HG03520 (cell line): ENCODE measurements around the gene CFI.
A peak's percentile ranks its signal among the peaks of the same experiment; 100 is the strongest.

ENCODE experiments used
- ATAC-seq: cut with Tn5 transposase; IDR thresholded peaks from one replicate; pipeline ENCODE4 v1.9.1; 2021; ENCODE audit warnings: mild to moderate bottlenecking, moderate library complexity; ENCODE audit not compliant: unreplicated experiment

CFI gene

DNA sequence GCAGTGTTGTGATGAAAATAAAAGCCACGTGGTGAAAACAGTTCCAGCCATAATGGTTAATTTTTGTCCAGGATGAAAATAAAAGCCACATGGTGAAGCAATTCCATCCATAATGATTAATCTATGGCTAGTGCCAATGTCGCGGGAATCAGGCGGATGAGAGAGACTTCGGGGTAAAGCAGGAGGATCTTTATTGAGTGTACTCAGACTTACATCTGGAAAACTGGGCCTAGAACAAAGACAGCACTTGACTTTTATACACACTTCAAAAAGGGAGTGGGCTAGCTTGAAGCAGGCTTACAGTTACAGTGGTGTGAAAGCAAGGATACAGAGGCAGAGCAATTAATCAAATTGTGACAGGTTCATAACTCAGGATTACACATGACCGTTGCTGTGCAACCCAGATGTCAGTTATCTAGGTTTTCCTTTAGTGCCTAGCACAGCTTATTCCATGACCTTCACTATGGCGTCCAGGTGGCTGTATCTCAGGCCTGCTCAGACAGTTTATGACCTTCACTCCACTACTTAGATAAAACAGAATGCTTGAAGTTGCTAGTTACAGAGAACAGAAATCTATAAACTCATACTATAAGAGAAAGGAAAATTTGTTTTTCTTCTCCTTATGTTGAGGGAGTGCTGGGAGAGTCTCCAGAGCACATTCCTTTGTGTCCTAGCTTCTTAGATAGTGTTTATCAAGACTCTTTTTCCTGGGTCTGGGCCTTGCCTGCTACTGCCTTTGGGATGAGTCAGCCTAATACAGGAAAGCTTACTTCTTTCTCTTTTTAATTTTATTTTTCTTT lies 66.0 kb downstream of the CFI start:
- no peak for ATAC-seq

DNA sequence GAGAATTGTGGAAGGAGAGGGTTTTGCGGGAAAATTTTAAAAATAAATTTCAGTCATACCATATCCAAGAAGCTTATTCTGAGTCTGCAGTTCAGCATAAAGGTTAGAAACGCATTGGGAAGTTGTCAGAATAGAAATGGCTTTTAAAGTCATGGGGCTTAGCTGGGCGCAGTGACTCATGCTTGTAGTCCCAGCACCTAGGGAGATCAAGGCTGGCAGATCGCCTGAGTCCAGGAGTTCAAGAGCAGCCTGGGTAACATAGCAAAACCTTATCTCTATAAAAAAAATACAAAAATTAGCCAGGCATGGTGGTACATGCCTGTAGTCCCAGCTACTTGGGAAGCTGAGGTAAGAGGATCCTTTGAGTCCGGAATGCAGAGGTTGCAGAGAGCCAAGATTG lies 68.1 kb downstream of the CFI start:
- no peak for ATAC-seq

DNA sequence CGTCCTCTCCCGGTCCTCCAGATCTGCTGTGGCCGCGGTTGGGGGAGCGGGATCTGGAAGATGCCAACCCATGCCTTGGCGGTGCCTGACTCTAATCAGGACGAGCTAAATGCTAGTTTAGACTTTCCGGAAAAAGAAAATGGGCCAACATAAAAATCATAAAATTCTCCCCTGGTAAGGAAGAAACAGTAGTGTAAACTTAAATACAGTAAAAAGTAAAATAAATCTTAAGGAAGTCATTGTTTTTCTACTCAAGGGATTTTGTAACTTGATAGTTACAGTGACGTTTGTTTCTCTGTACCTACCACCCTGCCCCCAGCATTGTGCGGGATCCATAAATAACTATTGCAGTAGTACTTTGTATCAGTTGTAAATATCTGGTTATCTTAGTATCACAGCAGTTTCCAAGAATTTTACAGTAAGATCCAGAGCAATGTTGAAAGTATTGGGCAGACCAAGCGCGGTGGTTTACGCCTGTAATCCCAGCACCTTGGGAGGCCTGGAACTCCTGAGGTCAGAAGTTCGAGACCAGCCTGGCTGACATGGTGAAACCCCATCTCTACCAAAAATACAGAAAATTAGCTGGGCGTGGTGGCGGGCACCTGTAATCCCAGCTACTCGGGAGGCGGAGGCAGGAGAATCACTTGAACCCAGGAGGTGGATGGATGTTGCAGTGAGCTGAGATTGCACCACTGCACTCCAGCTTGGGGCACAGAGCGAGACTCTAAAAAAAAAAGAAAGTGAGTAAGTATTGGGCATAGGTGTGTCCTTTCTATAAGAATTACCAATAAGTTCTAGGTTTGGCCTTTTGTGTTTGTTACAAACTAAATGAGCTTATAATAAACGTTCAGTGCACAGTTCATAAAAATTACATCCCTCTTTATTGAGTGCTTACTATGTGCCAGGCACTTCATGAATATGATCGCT lies 70.9 kb downstream of the CFI start:
- ATAC-seq = no peak

DNA sequence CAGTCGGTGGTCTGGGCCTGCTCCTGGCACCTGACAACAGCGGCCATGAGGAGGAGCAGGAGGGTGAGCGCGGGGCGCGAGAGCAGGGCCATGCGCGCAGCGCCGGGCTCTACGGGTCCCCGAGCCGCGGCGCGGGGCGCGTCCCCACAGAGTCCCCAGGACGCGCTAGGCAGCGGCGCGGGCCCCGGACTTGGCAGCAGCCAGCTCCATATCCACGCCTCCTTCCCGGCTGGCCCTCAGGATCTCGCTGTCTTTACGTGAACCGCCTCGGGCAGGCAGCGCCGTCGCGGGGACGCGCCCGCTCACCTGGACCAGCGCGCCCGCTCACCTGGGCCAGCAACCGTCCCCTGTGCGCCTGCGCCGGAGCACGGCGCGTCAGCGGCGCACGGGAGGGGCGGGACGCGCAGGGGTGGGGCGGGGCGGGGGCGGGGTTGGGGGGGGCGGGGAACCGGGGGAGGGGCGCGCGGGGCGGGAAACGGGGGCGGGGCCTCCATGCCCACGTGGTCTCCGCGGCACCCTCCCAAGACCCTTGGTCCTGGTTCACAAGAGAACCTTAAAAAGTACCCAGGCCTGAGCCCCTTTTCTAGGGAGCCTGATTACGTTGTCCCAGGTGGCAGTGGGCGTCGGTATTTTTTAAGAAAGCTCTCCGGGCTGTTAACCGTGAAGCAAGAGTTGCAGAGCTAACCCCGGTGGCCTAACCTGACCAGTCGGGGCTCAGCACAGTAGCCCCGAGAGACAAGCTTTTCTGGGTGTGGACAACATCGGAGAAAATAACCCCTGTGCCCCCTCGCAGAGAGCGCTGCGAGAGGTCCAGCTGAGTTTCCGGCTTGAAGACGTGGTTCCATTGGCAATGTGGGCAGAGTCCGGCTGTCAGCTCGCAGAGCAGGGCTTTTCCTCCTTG lies 71.8 kb downstream of the CFI start, which contains the start of gene PLA2G12A:
Gene PLA2G12A (minus strand): TSS at position 353 of the 901 bp plus-strand sequence. CDS start 261 bp downstream, at position 92.
- peak; percentile 75 for ATAC-seq

DNA sequence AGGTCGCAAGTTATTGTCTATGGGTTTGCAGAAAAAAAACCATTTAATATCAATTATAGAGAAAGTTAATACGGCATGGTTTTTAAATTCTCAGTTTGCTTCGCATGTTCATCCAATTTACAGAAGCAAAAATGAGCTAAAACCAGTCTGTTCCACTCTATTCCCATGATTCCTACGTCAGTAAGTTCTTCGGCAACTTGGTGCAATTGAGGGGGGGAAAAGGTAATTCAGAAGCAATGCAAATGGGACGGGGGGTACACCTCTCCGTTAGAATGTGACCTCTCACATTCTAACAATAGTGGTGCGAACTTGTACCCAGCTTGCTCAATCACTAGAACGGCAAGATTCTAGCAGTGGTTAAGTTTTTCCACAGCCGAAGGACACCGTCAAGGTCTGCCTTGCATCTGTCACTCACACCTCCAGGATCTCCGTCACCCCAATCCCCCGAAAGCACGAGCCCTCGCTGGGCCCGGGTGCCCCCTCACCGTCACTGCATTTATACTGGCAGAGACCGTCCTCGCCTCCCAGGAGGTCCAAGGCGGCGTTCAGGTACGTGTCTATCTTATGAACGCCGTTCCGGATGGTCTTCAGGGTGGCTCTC lies 72.6 kb downstream of the CFI start:
- no peak for ATAC-seq

DNA sequence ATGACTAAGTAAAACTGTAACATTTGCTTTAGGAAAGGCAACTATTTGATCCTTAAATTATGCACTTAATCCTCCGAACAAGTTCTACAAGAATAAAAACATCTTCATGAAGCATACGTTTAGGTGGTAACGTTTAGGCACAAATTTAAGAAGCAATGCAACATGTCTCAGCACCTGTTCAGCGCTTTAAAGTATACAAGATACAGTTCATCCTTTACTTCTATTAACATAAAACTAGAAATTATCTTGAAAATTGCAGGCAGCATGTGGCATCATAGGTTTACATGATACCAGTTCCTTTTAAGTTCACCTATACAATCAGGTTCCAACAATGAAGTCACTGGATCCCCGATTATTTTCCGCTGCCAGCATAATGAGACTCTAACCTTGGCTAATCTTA lies 73.4 kb downstream of the CFI start:
- no peak for ATAC-seq

DNA sequence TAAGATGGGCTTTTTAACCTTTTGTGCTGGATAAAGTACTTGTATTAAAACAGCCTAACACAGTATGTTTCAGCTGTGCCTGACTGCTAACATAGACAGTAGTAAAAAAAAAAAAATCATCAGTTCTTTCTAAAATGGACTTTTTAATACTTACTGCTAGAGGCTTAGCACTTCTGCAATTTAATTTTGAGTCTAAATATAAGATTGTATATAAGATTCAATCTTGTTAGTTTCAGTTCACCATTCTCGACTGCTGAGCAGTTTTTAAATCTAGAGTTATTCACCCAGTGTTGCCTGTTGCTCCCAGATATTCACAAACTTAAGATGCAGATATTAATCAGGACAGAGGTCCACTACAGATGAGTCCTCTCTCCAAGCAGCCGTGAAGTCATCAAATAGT lies 78.7 kb downstream of the CFI start:
- ATAC-seq = no peak

DNA sequence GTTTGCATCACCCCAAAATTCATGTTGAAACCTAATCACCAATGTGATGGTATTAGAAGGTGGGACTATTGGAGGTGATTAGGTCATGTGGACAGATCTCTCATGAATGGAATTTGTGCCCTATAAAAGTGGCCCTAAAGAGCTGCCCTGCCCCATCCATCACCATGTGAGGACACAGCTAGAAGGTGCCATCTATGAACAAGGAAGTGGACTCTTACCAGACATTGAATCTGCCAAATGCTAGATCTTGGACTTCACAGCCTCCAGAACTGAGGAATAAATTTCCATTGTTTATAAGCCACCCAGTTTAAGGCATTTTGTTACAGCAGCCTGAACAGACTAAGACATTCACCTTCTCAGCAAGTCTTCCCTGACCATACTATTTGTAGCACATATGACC lies 79.4 kb downstream of the CFI start:
- no peak for ATAC-seq

DNA sequence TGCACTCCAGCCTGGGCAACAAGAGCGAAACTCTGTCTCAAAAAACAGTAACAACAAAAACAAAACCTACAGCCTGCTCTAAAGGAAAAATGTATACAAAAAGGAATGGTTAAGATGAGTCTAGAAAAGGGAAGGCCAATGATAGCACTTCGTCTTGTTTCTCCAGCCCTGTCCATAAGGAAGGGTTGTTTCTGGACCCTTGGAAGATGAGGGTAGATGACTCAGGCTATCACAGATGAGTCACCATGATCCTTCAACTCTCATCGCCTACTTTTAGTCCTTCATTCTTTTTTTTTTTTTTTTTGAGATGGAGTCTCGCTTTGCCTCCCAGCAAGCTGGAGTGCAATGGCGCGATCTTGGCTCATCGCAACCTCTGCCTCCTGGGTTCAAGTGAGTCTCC lies 80.8 kb downstream of the CFI start:
- ATAC-seq = no peak

DNA sequence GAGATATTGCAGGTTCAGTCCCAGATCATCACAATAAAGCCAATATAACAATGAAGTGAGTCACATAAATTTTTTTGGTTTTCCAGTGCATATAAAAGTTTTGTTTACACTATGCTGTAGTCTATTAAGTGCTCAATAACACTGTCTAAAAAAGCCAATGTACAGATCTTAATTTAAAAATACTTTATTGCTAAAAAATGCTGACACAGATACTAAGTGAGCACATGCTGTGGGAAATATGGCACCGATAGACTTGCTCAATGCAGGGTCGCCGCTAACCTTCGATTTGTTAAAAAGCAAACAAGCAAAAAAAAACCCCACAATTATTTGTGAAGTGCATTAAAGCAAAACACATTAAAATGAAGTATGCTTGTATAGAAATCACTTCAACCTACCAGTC lies 82.2 kb downstream of the CFI start:
- ATAC-seq = no peak

DNA sequence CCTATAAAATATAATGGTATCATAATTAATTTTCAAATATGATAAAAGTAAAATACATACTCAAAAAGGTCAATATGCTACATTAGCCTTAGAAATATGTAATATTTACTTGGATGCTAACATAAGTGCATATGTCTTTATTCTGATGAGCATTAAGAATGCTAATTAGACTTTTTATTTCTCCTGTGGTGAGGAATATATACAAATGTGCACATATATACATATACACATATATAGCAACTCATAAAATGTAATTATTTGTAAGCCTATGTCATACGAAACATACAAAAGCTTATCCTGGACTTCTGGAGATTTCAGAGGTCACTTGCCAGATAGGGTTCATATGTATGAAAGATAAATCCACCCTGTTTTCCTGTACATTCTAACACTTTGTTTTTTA lies 83.0 kb downstream of the CFI start:
- no peak for ATAC-seq

DNA sequence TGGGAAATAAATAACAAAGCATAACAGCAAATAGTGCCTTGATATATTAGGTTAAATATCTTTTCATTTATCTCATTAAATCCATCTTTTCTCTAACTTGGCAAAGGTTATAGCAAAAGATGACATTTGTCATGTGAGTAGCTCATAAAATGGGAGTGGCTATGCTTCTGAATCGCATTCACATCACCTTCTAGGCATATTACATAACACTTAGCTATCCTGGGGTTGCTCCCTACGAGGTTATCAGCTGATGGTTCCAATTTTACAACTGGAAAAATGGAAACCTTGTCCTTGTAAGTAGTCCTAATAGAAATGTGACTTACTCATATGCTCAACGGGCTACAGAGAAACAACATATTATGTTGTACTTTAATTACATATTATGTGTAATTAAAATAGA lies 88.3 kb downstream of the CFI start:
- no peak for ATAC-seq

DNA sequence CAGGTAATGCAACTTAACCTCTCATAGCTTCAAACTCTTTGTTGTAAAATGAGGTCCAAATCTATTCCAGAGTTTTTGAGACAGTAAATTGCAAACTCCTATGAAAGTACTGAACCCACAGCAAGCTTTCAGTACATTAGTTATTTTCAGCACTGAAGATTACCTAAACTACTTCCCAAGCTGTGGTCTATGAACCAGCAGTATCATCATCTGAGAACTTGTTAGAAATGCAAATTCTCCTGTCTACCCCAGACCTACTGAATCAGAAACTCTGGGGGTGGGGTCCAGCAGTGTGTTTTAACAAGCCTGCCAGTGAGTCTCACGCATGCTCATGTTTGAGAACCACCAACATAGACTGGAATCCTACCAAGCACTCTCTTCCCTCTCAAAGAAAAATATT lies 92.8 kb downstream of the CFI start:
- ATAC-seq = peak; percentile 92

DNA sequence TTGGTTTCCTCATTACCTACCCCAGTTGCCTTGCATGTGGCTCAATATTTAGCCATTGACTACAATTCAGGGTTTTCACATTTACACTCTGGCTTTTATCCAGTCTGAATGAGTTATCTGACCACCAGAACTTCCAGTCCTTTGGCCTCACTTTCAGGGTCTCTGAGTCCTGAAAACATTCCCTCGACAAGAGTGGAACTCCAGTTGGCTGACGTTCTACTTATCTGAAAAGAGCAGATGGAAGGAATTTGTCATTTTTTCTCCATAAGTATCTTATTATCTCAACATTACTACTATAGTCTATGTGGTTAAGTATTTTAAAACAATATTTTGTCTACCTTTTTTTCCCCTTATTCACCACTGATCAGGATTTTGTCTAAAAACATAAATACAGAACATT lies 93.4 kb downstream of the CFI start:
- ATAC-seq = no peak

DNA sequence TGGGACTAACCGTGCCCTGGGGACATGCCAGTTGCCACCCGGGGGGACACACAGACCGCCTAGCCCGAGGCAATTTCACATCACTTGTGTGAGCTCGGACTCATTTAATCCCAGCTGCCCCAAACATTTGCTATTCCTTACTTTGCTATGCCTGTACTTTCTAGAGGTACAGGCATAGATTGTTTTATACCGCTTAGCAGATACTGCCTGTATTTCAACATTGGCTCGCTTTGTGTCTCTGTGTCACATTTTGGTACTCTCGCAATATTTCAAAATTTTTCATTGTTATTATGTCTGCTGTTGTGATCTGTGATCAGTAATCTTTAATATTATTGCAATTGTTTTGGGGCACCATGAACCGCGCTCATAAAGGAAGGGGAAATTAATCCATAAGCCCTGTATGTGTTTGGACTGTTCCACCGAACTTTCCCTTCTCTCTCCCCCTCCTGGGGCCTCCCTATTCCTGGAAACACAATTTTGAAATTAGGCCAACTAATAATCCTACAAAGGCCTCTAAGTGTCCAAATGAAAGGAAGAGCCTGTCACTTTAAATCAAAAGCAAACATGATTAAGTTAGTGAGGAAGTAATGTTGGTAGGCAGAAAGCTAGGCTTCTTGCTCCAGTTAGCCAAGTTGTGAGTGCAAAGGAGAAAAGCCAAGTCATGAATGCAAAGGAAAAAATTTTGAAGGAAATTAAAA lies 98.0 kb downstream of the CFI start:
- no peak for ATAC-seq

DNA sequence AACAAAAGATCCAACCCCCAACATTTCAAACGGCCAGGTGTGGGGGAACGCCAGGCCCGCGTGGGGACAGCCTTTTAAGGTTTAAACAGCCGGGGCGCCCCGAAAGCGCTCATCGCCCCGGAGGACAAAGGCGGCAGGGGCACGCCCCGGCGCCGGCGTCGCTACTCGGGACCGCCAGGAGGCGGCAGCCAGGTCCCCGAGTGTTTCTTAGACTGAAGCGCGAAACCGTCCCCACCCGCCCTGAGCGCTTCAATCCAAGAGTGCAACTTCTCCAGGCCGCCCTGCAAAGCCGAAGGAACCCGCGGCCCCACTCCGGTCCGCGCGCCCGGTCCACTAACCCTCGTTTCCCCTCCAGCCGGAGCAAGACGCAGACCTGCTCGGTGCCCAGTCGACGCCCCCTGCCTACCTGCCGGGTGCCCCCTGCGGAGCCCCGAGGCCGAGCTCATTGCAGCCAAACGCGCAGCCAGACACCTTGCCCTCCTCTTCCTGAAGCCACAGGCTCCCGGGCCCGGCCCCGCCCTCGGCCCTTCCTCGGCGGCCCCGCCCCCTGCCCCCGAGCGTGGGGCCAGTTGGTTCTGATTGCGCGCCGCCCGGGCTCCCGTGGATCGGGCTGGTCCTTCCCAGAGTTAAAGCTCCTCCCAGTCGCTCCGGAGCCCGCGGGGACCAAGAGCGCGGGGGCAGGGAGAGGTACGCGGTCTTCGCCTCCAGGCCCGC lies 98.7 kb downstream of the CFI start, which contains the start of gene CASP6:
Gene CASP6 (minus strand): TSS at position 496 of the 714 bp plus-strand sequence. CDS start 50 bp downstream, at position 446.
- ATAC-seq = peak; percentile 81

DNA sequence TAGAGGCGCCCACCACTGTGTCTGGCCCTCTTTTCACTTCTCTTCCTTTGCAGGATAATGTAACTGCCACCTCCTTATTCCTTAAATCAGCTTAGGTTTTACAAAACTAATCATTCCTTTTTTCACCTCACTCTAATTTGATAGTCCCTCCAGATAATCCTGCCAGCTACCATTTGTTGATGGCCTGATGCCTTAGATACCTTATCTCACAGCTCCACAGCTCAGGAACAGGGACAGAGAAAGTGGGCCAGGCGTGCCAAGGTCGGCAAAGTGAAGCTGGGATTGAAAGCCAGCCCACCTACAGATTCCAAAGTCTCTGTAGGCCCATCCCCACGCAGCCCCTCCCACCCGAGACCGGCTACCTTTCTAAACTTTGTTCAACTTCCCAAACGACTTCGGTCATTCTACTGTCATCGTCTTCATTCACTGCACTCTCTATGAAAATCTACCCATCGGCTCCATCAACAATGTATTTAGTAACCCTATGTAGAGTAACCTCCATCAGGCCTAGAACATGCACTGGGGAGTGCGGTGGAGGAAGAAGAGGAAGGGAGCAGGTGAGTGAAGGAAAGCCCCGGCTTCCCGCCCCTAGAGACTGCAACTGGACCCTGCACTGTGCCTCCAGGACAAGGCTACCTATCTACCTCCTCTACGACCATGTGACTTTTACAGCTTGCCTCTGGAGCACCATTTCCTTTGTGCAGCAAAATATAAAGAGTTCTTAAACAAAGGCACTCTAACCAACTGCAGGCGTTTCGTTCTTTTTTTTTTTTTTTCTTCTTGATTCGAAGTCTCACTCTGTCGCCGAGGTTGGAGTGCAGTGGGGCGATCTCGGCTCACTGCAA lies 100.0 kb downstream of the CFI start:
- ATAC-seq = no peak

DNA sequence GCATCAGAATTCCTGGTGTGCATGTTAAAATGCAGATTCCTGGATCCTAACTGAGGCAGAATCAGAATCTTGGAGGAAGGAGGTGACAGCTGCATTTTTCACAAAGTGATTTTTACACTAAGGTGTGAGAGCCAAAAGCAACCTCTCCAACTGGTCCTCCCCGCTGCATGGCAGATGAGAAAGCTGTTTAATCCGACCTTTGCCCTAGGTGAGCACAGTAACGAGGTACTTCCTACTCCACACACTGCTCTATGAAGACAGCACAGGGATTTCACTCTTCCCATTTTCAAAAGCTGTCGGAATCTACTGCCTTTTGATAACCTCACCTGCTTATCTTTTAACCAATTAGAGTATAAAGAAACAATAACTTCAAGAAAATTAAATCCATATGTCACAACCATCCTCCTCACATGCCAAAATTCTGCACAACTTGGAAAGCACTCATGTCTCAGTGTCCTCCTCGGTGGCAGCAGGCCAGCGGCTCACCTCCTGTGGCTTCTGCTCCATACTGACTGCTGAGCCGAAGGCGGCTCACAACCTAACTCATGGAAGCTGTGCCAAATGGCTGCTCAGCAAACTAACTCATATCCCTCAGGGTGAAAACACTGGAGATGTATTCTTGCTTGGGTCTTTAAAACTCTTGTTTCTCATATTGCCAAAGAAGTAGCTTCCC lies 102.1 kb downstream of the CFI start:
- ATAC-seq = no peak
